MM.1S (cell line): ENCODE results near the gene SOD1.

Experiments used
- EZH2 ChIP-seq: fragments of 300-600 bp; sonication (generic); optimal IDR thresholded peaks from 2 replicates; pipeline ENCODE3; 2017; ENCODE audit warnings: low read depth, mild to moderate bottlenecking, antibody characterized with exemption, low read length, mixed read lengths
- EZH2phosphoT487 ChIP-seq: fragments of 300-600 bp; sonication (generic); IDR thresholded peaks from 2 replicates; pipeline ENCODE4 v1.6.1; 2018; ENCODE audit warnings: antibody characterized with exemption, low read length
- TF ChIP-seq, protein P1 (sequence below): fragments of 300-600 bp; sonication (generic); IDR thresholded peaks from 2 replicates; pipeline ENCODE4 v1.5.1; 2016; ENCODE audit warnings: antibody characterized with exemption, low read length, mixed read lengths

- TF ChIP-seq, protein P1, sequence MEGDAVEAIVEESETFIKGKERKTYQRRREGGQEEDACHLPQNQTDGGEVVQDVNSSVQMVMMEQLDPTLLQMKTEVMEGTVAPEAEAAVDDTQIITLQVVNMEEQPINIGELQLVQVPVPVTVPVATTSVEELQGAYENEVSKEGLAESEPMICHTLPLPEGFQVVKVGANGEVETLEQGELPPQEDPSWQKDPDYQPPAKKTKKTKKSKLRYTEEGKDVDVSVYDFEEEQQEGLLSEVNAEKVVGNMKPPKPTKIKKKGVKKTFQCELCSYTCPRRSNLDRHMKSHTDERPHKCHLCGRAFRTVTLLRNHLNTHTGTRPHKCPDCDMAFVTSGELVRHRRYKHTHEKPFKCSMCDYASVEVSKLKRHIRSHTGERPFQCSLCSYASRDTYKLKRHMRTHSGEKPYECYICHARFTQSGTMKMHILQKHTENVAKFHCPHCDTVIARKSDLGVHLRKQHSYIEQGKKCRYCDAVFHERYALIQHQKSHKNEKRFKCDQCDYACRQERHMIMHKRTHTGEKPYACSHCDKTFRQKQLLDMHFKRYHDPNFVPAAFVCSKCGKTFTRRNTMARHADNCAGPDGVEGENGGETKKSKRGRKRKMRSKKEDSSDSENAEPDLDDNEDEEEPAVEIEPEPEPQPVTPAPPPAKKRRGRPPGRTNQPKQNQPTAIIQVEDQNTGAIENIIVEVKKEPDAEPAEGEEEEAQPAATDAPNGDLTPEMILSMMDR = no peak
- TF ChIP-seq EZH2 (no peak), EZH2phosphoT487 (no peak)
These were observed 35.3 kb upstream of the SOD1 start for GRCh38 chr21:31624181-31624580.
